IMR-90 (cell line): Measurements from ENCODE around the gene SUPT3H. TPM values are rescaled to one million over a fixed set of nuclear protein-coding genes. Genes with fewer than 3 reads are reported as not detected.

Source experiments
- ATAC-seq: fragments of 200-7000 bp; cut with Tn5 transposase; 2 replicates; pipeline ENCODE4 v1.9.1; 2020; ENCODE audit warnings: low read depth, mild to moderate bottlenecking, moderate library complexity
- BruUV-seq: library from RNA; stranded (reverse); fragments of 400-500 nt; replicated peaks from 2 replicates; lab custom pipeline; 2021; lab: Mats Ljungman, UMichigan
- CTCF ChIA-PET: fragments of 300-600 bp; formaldehyde crosslinking; extraction: SDS; loops from one replicate; lab custom pipeline; 2021; ENCODE audit warnings: antibody characterized with exemption; lab: Yijun Ruan, JAX
- POLR2A ChIA-PET: fragments of 300-600 bp; sonication (Branson Sonifier 250); formaldehyde crosslinking; loops from one replicate; lab custom pipeline; 2022; ENCODE audit warnings: antibody characterized with exemption; ENCODE audit not compliant: unreplicated experiment; lab: Charles Lee
- DNase-seq: peaks from one replicate; pipeline ENCODE4 v3.0.0; 2013
- H2AFZ ChIP-seq: replicated peaks from 2 replicates; pipeline ENCODE3; 2013; ENCODE audit warnings: low read length, mild to moderate bottlenecking; ENCODE audit not compliant: poor library complexity
- H2AK5ac ChIP-seq: 2 replicates; pipeline ENCODE4 v1.6.1; 2013; ENCODE audit warnings: low read depth, low read length, inconsistent platforms
- H2AK9ac ChIP-seq: replicated peaks from 2 replicates; pipeline ENCODE3; 2013; ENCODE audit warnings: mild to moderate bottlenecking, low read depth, low read length, moderate library complexity; ENCODE audit not compliant: poor library complexity
- H2BK120ac ChIP-seq: 2 replicates; pipeline ENCODE4 v1.6.1; 2013; ENCODE audit warnings: low read depth, low read length, inconsistent platforms
- H2BK15ac ChIP-seq: 3 replicates; pipeline ENCODE4 v1.6.1; 2013; ENCODE audit warnings: low read depth, low read length, inconsistent platforms
- H2BK20ac ChIP-seq: 2 replicates; pipeline ENCODE4 v1.6.1; 2013; ENCODE audit warnings: low read depth, mild to moderate bottlenecking, inconsistent platforms, low read length, moderate library complexity
- H2BK5ac ChIP-seq: 2 replicates; pipeline ENCODE4 v1.6.1; 2013; ENCODE audit warnings: mild to moderate bottlenecking, low read depth, low read length, inconsistent platforms; ENCODE audit not compliant: poor library complexity, severe bottlenecking
- H3K14ac ChIP-seq: replicated peaks from 2 replicates; pipeline ENCODE4 v1.6.1; 2013; ENCODE audit warnings: low read depth, low read length, inconsistent platforms
- H3K18ac ChIP-seq: 2 replicates; pipeline ENCODE4 v1.6.1; 2013; ENCODE audit warnings: low read depth, low read length, control low read depth
- H3K23ac ChIP-seq: 2 replicates; pipeline ENCODE4 v1.6.1; 2013; ENCODE audit warnings: low read depth, low read length, inconsistent platforms
- H3K27ac ChIP-seq: 2 replicates; pipeline ENCODE4 v1.5.1; 2013; ENCODE audit warnings: mild to moderate bottlenecking, control low read depth, low read length; ENCODE audit not compliant: insufficient read depth
- H3K27me3 ChIP-seq: 2 replicates; pipeline ENCODE4 v1.6.1; 2013; ENCODE audit warnings: low read length; ENCODE audit not compliant: control insufficient read depth, insufficient read depth
- H3K36me3 ChIP-seq: 2 replicates; pipeline ENCODE4 v1.6.1; 2013; ENCODE audit warnings: low read length, mixed read lengths; ENCODE audit not compliant: control insufficient read depth, insufficient read depth
- H3K4ac ChIP-seq: 2 replicates; pipeline ENCODE4 v1.6.1; 2013; ENCODE audit warnings: low read depth, low read length, inconsistent platforms
- H3K4me1 ChIP-seq: 2 replicates; pipeline ENCODE4 v1.6.1; 2013; ENCODE audit warnings: low read length, mixed read lengths; ENCODE audit not compliant: control insufficient read depth, insufficient read depth
- H3K4me2 ChIP-seq: 2 replicates; pipeline ENCODE4 v1.6.1; 2013; ENCODE audit warnings: low read depth, mild to moderate bottlenecking, control low read depth, low read length, moderate library complexity
- H3K4me3 ChIP-seq: 2 replicates; pipeline ENCODE4 v1.5.1; 2013; ENCODE audit warnings: low read depth, mild to moderate bottlenecking, control low read depth, low read length, moderate library complexity; ENCODE audit not compliant: insufficient read depth
- H3K56ac ChIP-seq: 2 replicates; pipeline ENCODE4 v1.6.1; 2013; ENCODE audit warnings: low read length, inconsistent platforms; ENCODE audit not compliant: insufficient read depth; ENCODE audit errors: extremely low read depth
- H3K79me1 ChIP-seq, 2 experiments: 2 replicates each; pipeline ENCODE4 v1.6.1; 2013; ENCODE audit warnings: low read length in 2 of 2, inconsistent platforms in 1 of 2, low read depth in 1 of 2
- H3K9ac ChIP-seq: 2 replicates; pipeline ENCODE4 v1.6.1; 2013; ENCODE audit warnings: low read depth, low read length, control low read depth
- H3K9me1 ChIP-seq: 2 replicates; pipeline ENCODE4 v1.6.1; 2013; ENCODE audit warnings: low read length, inconsistent platforms; ENCODE audit not compliant: insufficient read depth
- H3K9me3 ChIP-seq: 2 replicates; pipeline ENCODE4 v1.6.1; 2013; ENCODE audit warnings: low read length; ENCODE audit not compliant: control insufficient read depth, insufficient read depth
- H4K20me1 ChIP-seq: 2 replicates; pipeline ENCODE4 v1.6.1; 2013; ENCODE audit warnings: low read length, inconsistent platforms; ENCODE audit not compliant: insufficient read depth
- H4K5ac ChIP-seq: 2 replicates; pipeline ENCODE4 v1.6.1; 2013; ENCODE audit warnings: mild to moderate bottlenecking, low read depth, low read length, control low read depth
- H4K8ac ChIP-seq, 2 experiments: 2 replicates each; pipeline ENCODE4 v1.6.1; 2013; ENCODE audit warnings: low read depth in 2 of 2, low read length in 2 of 2, control low read depth in 1 of 2, inconsistent platforms in 1 of 2
- H4K91ac ChIP-seq: 2 replicates; pipeline ENCODE4 v1.6.1; 2013; ENCODE audit warnings: low read depth, low read length, inconsistent platforms; ENCODE audit not compliant: insufficient read depth
- MAZ ChIP-seq: IDR thresholded peaks from 2 replicates; pipeline ENCODE4 v1.6.1; 2012; ENCODE audit warnings: low read depth, mild to moderate bottlenecking, low read length, improper control_type of control experiment, moderate library complexity, borderline replicate concordance
- RFX5 ChIP-seq: IDR thresholded peaks from 2 replicates; pipeline ENCODE4 v1.8.0; 2012; ENCODE audit warnings: low read depth, mild to moderate bottlenecking, low read length, moderate library complexity
- WGBS, 2 experiments: methylation state at CpG; one replicate each; pipeline versions ENCODE4 v1.1.5 to v1.1.7; 2013; ENCODE audit warnings: missing lambda C conversion rate in 2 of 2; ENCODE audit not compliant: insufficient read length in 1 of 2; ENCODE audit errors: extremely low coverage in 2 of 2; 5-methylcytosine and 5-hydroxymethylcytosine counted together
- dilution Hi-C: fragments of 300-500 bp; cut with HindIII; formaldehyde crosslinking; loops from one replicate; pipeline ENCODE4 v1.14.3; 2018; ENCODE audit warnings: low sequenced_read_pairs; ENCODE audit not compliant: unreplicated experiment
- in situ Hi-C: fragments of 300-500 bp; cut with MboI; formaldehyde crosslinking; loops from 3 replicates; pipeline ENCODE4 v1.14.3; 2019; ENCODE audit warnings: low sequenced_read_pairs, inconsistent platforms, mixed read lengths
- intact Hi-C: fragments of 100-400 bp; cut with micrococcal nuclease; formaldehyde crosslinking; loops from 2 replicates; pipeline ENCODE4 v1.10.0; 2022
- polyA plus RNA-seq, 3 experiments: library from polyadenylated mRNA; depleted of rRNA; stranded (reverse); fragments of >200 nt; gene quantifications; 2 replicates each; pipeline ENCODE4 v1.2.3, GENCODE V29; 2012; ENCODE audit warnings: low replicate concordance in 1 of 3
- total RNA-seq: library from RNA; depleted of rRNA; stranded (reverse); fragments of >200 nt; gene quantifications from 2 replicates; pipeline ENCODE4 v1.2.3, GENCODE V29; 2012

The SUPT3H gene
- total and polyA plus RNA-seq, 2 of the 4 experiments (the other 2 are of a cell fraction), result 4.5 to 5.0 TPM

- Histone ChIP-seq H2BK120ac (no peak overlapping the region), H2AFZ (no peak overlapping the region), H3K14ac (no peak overlapping the region), H3K56ac (no peak overlapping the region), H2BK20ac (no peak overlapping the region), H4K20me1 (no peaks in the 10 kb centered on the region), H3K4me3 (no peak overlapping the region), H2AK9ac (no peak overlapping the region), H2AK5ac (no peak overlapping the region), H3K9ac (no peak overlapping the region), H3K18ac (no peak overlapping the region), H3K23ac (no peak overlapping the region), H2BK5ac (no peak overlapping the region), H3K9me1 (no peaks in the 10 kb centered on the region), H3K27me3 (no peaks in the 10 kb centered on the region), H3K9me3 (no peaks in the 10 kb centered on the region), H3K79me1 (no peaks in the 10 kb centered on the region), H3K36me3 (no peaks in the 10 kb centered on the region), H2BK15ac (no peak overlapping the region), H4K91ac (no peak overlapping the region), H3K27ac (no peak overlapping the region), H4K8ac (no peak overlapping the region), H4K5ac (no peak overlapping the region), H3K4ac (no peak overlapping the region), H3K4me2 (no peak overlapping the region), H3K4me1 (no peaks in the 10 kb centered on the region)
- WGBS, 2 experiments, result no CpG with 5 or more reads among the region's 3 CpGs
- DNase-seq, result no peak
- ATAC-seq, result no peak
- dilution Hi-C loops, result no loop called here
- TF ChIP-seq MAZ, result no peak
- no peak for TF ChIP-seq RFX5
- in situ Hi-C loops, result no loop called here
- intact Hi-C loops, result no loop called here
- no TSS peak for BruUV-seq
- CTCF ChIA-PET, result no interaction called here
- POLR2A ChIA-PET, result no interaction called here
These were observed 223.1 kb downstream of the SUPT3H start for GRCh38 chr6:45154679-45155078.
